H9 (cell line): ENCODE results near the gene CDK9. TPM values are rescaled to one million over a fixed set of nuclear protein-coding genes. Genes with fewer than 3 reads are reported as not detected.
A peak's percentile ranks its signal among the peaks of the same experiment; 100 is the strongest.

ENCODE experiments used
- DNase-seq: peaks from one replicate; pipeline ENCODE4 v3.0.0-alpha.2; 2017
- H2AFZ ChIP-seq: one replicate; pipeline ENCODE4 v1.6.1; 2013; ENCODE audit warnings: mild to moderate bottlenecking, low read length, control low read depth, moderate library complexity
- H2AK5ac ChIP-seq: 2 replicates; pipeline ENCODE4 v1.6.1; 2013; ENCODE audit warnings: low read length, control low read depth, mixed read lengths; ENCODE audit not compliant: insufficient read length
- H2BK120ac ChIP-seq: one replicate; pipeline ENCODE4 v1.6.1; 2013; ENCODE audit warnings: low read depth, mild to moderate bottlenecking, low read length, control low read depth, inconsistent platforms; ENCODE audit not compliant: poor library complexity, severe bottlenecking
- H2BK12ac ChIP-seq: 2 replicates; pipeline ENCODE4 v1.6.1; 2013; ENCODE audit warnings: low read length, control low read depth, mixed read lengths, low read depth; ENCODE audit not compliant: insufficient read length
- H2BK15ac ChIP-seq: 2 replicates; pipeline ENCODE4 v1.6.1; 2013; ENCODE audit warnings: low read depth, low read length, control low read depth
- H2BK20ac ChIP-seq: one replicate; pipeline ENCODE4 v1.6.1; 2013; ENCODE audit warnings: low read depth, mild to moderate bottlenecking, low read length, control low read depth, inconsistent platforms; ENCODE audit not compliant: poor library complexity, severe bottlenecking
- H2BK5ac ChIP-seq: 2 replicates; pipeline ENCODE4 v1.6.1; 2013; ENCODE audit warnings: low read length, control low read depth, mixed read lengths; ENCODE audit not compliant: insufficient read length
- H3K14ac ChIP-seq: 2 replicates; pipeline ENCODE4 v1.6.1; 2013; ENCODE audit warnings: low read length, control low read depth; ENCODE audit not compliant: insufficient read depth
- H3K18ac ChIP-seq: 2 replicates; pipeline ENCODE4 v1.6.1; 2013; ENCODE audit warnings: low read depth, mild to moderate bottlenecking, mixed read lengths, low read length, control low read depth; ENCODE audit not compliant: insufficient read length
- H3K23ac ChIP-seq: 2 replicates; pipeline ENCODE4 v1.6.1; 2013; ENCODE audit warnings: low read length, control low read depth, mixed read lengths, low read depth; ENCODE audit not compliant: insufficient read length
- H3K23me2 ChIP-seq: 2 replicates; pipeline ENCODE4 v1.6.1; 2013; ENCODE audit warnings: low read depth, mild to moderate bottlenecking, mixed read lengths, low read length, control low read depth; ENCODE audit not compliant: insufficient read length, poor library complexity, severe bottlenecking
- H3K27ac ChIP-seq: 2 replicates; pipeline ENCODE4 v1.5.1; 2013; ENCODE audit warnings: low read length, control low read depth, mixed read lengths, low read depth; ENCODE audit not compliant: insufficient read length
- H3K27me3 ChIP-seq: 2 replicates; pipeline ENCODE4 v1.6.1; 2013; ENCODE audit warnings: low read length, control low read depth, inconsistent platforms; ENCODE audit not compliant: insufficient read depth
- H3K4ac ChIP-seq: 2 replicates; pipeline ENCODE4 v1.6.1; 2013; ENCODE audit warnings: low read depth, mild to moderate bottlenecking, control low read depth, inconsistent platforms, low read length, moderate library complexity
- H3K4me1 ChIP-seq: 2 replicates; pipeline ENCODE4 v1.6.1; 2013; ENCODE audit warnings: low read length, control low read depth, inconsistent platforms; ENCODE audit not compliant: insufficient read depth
- H3K4me2 ChIP-seq: 2 replicates; pipeline ENCODE4 v1.6.1; 2013; ENCODE audit warnings: low read length, control low read depth, mixed read lengths; ENCODE audit not compliant: insufficient read length, insufficient read depth
- H3K56ac ChIP-seq: 2 replicates; pipeline ENCODE4 v1.6.1; 2013; ENCODE audit warnings: low read depth, mild to moderate bottlenecking, mixed read lengths, low read length, control low read depth; ENCODE audit not compliant: insufficient read length
- H3K79me1 ChIP-seq: 2 replicates; pipeline ENCODE4 v1.6.1; 2013; ENCODE audit warnings: low read depth, mild to moderate bottlenecking, moderate library complexity, low read length, control low read depth, inconsistent platforms; ENCODE audit not compliant: insufficient read depth, poor library complexity, severe bottlenecking
- H3K79me2 ChIP-seq: 2 replicates; pipeline ENCODE4 v1.6.1; 2013; ENCODE audit warnings: low read length, control low read depth, inconsistent platforms; ENCODE audit not compliant: insufficient read depth
- H3K9ac ChIP-seq: 2 replicates; pipeline ENCODE4 v1.6.1; 2013; ENCODE audit warnings: low read length, control low read depth, mixed read lengths; ENCODE audit not compliant: insufficient read length; ENCODE audit errors: extremely low read depth
- H3K9me3 ChIP-seq: one replicate; pipeline ENCODE4 v1.6.1; 2013; ENCODE audit warnings: low read depth, low read length, inconsistent platforms; ENCODE audit not compliant: control insufficient read depth
- H3T11ph ChIP-seq: one replicate; pipeline ENCODE4 v1.6.1; 2013; ENCODE audit warnings: mild to moderate bottlenecking, low read length, control low read depth, inconsistent platforms
- H4K20me1 ChIP-seq: one replicate; pipeline ENCODE4 v1.6.1; 2013; ENCODE audit not compliant: control insufficient read depth, insufficient read length, insufficient read depth
- H4K5ac ChIP-seq: 2 replicates; pipeline ENCODE4 v1.6.1; 2013; ENCODE audit warnings: low read depth, mild to moderate bottlenecking, mixed read lengths, low read length, control low read depth; ENCODE audit not compliant: insufficient read length
- H4K8ac ChIP-seq: replicated peaks from 2 replicates; pipeline ENCODE4 v1.6.1; 2013; ENCODE audit warnings: low read length, control low read depth, mixed read lengths, low read depth; ENCODE audit not compliant: insufficient read length
- H4K91ac ChIP-seq: 2 replicates; pipeline ENCODE4 v1.6.1; 2013; ENCODE audit warnings: low read depth, mild to moderate bottlenecking, moderate library complexity, mixed read lengths, low read length, control low read depth; ENCODE audit not compliant: insufficient read length
- H3K27ac Mint-ChIP-seq, 3 experiments: 2 replicates in 2 of 3; 3 replicates in 1 of 3; pipeline ENCODE4 v1.8.0; 2020 to 2021; ENCODE audit warnings: mixed read lengths in 3 of 3, mild to moderate bottlenecking in 1 of 3, moderate library complexity in 1 of 3
- H3K27me3 Mint-ChIP-seq: 2 replicates; pipeline ENCODE4 v1.8.0; 2021; ENCODE audit warnings: low read depth, mild to moderate bottlenecking, moderate library complexity, mixed read lengths
- H3K36me3 Mint-ChIP-seq, 3 experiments: 2 replicates in 2 of 3; 3 replicates in 1 of 3; pipeline ENCODE4 v1.8.0; 2020 to 2021; ENCODE audit warnings: low read depth in 3 of 3, mixed read lengths in 3 of 3; ENCODE audit not compliant: insufficient read depth in 1 of 3
- H3K4me1 Mint-ChIP-seq, 2 experiments: 2 replicates each; pipeline ENCODE4 v1.8.0; 2020; ENCODE audit warnings: mixed read lengths in 2 of 2
- H3K4me3 Mint-ChIP-seq, 2 experiments: 2 replicates in 1 of 2; 3 replicates in 1 of 2; pipeline ENCODE4 v1.8.0; 2020 to 2021; ENCODE audit warnings: mild to moderate bottlenecking in 2 of 2, mixed read lengths in 2 of 2, moderate library complexity in 1 of 2
- H3K9me3 Mint-ChIP-seq, 2 experiments: 2 replicates in 1 of 2; 3 replicates in 1 of 2; pipeline ENCODE4 v1.8.0; 2020; ENCODE audit warnings: mild to moderate bottlenecking in 2 of 2, mixed read lengths in 2 of 2, moderate library complexity in 1 of 2
- CTCF ChIP-seq: fragments of 200-600 bp; sonication (generic); conservative IDR thresholded peaks from 3 replicates; pipeline ENCODE4 v1.8.0; 2021; ENCODE audit warnings: antibody characterized with exemption, mild to moderate bottlenecking
- WGBS: extraction: QIAGEN DNeasy Blood & Tissue Kit; methylation state at CpG from one replicate; pipeline ENCODE4 v1.1.7; 2013; ENCODE audit warnings: missing lambda C conversion rate, low lambda C conversion rate, mixed read lengths; ENCODE audit not compliant: insufficient read length; ENCODE audit errors: extremely low coverage; 5-methylcytosine and 5-hydroxymethylcytosine counted together
- total RNA-seq: library from RNA; stranded (reverse); gene quantifications from 2 replicates; pipeline ENCODE4 v1.2.1, GENCODE V29; 2021

CDK9 gene
- total RNA-seq, 1 experiment from 2014 or later = 85.7 TPM

- H4K8ac ChIP-seq = no peak overlapping the region
- no peak overlapping the region for H3T11ph ChIP-seq
- DNase-seq = no peak
- H3K9ac ChIP-seq = no peak overlapping the region
- H2AFZ ChIP-seq = no peak overlapping the region
- H3K4me2 ChIP-seq = no peak overlapping the region
- H3K27ac Mint-ChIP-seq = 0 out of 7 replicates have a peak overlapping the region, but pooled peaks of 1 of the 3 experiments have one; percentile 18
- H4K20me1 ChIP-seq = no peaks in the 10 kb centered on the region
- no peaks in the 10 kb centered on the region for H3K9me3 ChIP-seq
- no peak overlapping the region for H2AK5ac ChIP-seq
- H3K79me2 ChIP-seq = no peaks in the 10 kb centered on the region
- H3K4me1 Mint-ChIP-seq = peaks cover 3 to 6% of the 10 kb centered on the region in 2 experiments; a peak in 2 of 4 replicates
- H3K4me1 ChIP-seq = peaks cover 3% of the 10 kb centered on the region; the same call in 1 of the 2 replicates
- H3K27ac ChIP-seq = no peak overlapping the region
- H2BK15ac ChIP-seq = no peak overlapping the region
- no peaks in the 10 kb centered on the region; the same call in 1 of the 2 replicates for H3K27me3 ChIP-seq
- no peak overlapping the region for H3K18ac ChIP-seq
- H4K91ac ChIP-seq = no peak overlapping the region
- no peak overlapping the region for H3K4ac ChIP-seq
- H3K4me3 Mint-ChIP-seq = peak overlapping the region in 1 of 2 experiments; percentile 40; a peak in 1 of 5 replicates
- TF ChIP-seq CTCF = no peak
- H2BK5ac ChIP-seq = no peak overlapping the region
- no peaks in the 10 kb centered on the region for H3K9me3 Mint-ChIP-seq
- no CpG with 5 or more reads among the region's 8 CpGs for WGBS
- no peak overlapping the region for H3K14ac ChIP-seq
- H3K56ac ChIP-seq = no peak overlapping the region
- H3K36me3 Mint-ChIP-seq = peaks cover 0 to 12% (median 0%) of the 10 kb centered on the region in 3 experiments; a peak in 2 of 7 replicates
- no peak overlapping the region for H4K5ac ChIP-seq
- no peaks in the 10 kb centered on the region for H3K79me1 ChIP-seq
- H3K23me2 ChIP-seq = peaks cover 6% of the 10 kb centered on the region
- H3K27me3 Mint-ChIP-seq = peaks cover 48% of the 10 kb centered on the region
- no peak overlapping the region for H2BK120ac ChIP-seq
- H2BK12ac ChIP-seq = no peak overlapping the region
- H3K23ac ChIP-seq = no peak overlapping the region
- no peak overlapping the region for H2BK20ac ChIP-seq
Measured at GRCh38 chr9:127753148-127753547, 32.7 kb upstream of the CDK9 start.
